H1 (cell line): ENCODE data around the gene BHLHE23.

Experiments
- EZH2 ChIP-seq: fragments of 200-600 bp; sonication (generic); IDR thresholded peaks from 2 replicates; pipeline ENCODE4 v1.7.1; 2012; ENCODE audit warnings: low read depth, mild to moderate bottlenecking, moderate library complexity, low read length, inconsistent platforms; ENCODE audit not compliant: severe bottlenecking
- JUN ChIP-seq: IDR thresholded peaks from 2 replicates; pipeline ENCODE4 v1.6.1; 2011; ENCODE audit warnings: low read depth, mild to moderate bottlenecking, improper control_type of control experiment, low read length
- POLR2AphosphoS5 ChIP-seq: IDR thresholded peaks from 2 replicates; pipeline ENCODE4 v1.6.1; 2011; ENCODE audit warnings: low read depth, low read length
- RNF2 ChIP-seq: fragments of 200-900, 300-1000 bp; sonication (generic); IDR thresholded peaks from 2 replicates; pipeline ENCODE4 v1.7.1; 2016; ENCODE audit warnings: borderline replicate concordance, low read depth, mild to moderate bottlenecking, antibody characterized with exemption, low read length; ENCODE audit not compliant: poor library complexity, severe bottlenecking; ENCODE audit errors: missing control alignments
- SP1 ChIP-seq: IDR thresholded peaks from 2 replicates; pipeline ENCODE4 v1.6.1; 2011; ENCODE audit warnings: low read depth, low read length
- YY1 ChIP-seq: IDR thresholded peaks from 2 replicates; pipeline ENCODE4 v1.6.1; 2011; ENCODE audit warnings: low read depth, mild to moderate bottlenecking, low read length
- TF ChIP-seq, protein P1 (sequence below): IDR thresholded peaks from 2 replicates; pipeline ENCODE4 v1.6.1; 2011; ENCODE audit warnings: low read length, improper control_type of control experiment
- TF ChIP-seq, protein P2 (sequence below), 3 experiments: IDR thresholded peaks; 1 replicate in 2 of 3; 2 replicates in 1 of 3; pipeline versions ENCODE4 v1.5.1 to v1.6.1; 2011; ENCODE audit warnings: low read length in 3 of 3, mild to moderate bottlenecking in 3 of 3, inconsistent platforms in 2 of 3, low read depth in 1 of 3, moderate library complexity in 1 of 3; ENCODE audit not compliant: insufficient read depth in 1 of 3; ENCODE audit errors: control extremely low read depth in 1 of 3

DNA sequence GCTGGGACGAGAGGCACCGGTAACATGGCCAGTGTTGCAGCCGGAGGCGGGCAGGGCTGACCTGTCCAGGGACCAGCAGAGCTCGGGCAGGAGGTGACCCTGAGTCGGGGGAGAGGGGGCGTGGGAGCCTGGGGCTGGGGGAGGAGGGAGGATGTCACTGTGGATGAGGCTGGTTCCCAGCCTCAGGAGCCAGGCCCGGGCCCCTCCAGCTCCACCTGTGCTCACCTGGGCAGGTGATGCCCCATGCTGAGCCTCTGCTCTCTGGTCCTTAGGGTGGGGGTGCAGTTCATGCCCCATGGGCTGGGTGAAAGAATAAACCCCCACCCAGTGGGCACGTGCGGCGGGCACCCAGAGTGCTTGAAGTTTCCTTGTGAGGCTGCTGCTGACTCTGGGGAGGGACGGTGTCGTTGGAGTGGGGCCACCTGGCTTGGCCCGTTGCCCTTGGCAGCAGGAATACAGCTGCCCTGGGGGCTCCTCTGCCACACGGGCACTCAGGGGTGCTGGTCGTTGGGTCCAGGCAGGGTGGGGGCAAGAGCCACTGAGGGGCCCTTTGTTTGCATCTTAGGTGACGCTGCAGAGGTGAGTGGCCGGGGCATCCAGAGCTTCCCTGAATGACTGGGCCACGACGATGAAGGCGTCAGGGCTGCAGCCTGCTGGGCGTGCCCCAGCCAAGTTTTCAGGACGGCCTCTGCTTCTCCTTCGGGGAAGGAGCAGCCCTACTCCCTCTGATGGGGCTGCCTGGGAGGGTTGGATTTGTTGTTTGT lies 24.7 kb upstream of the BHLHE23 start:
- TF ChIP-seq EZH2: no peak
- TF ChIP-seq RNF2: no peak
- no peak for TF ChIP-seq SP1
- TF ChIP-seq, protein P1, sequence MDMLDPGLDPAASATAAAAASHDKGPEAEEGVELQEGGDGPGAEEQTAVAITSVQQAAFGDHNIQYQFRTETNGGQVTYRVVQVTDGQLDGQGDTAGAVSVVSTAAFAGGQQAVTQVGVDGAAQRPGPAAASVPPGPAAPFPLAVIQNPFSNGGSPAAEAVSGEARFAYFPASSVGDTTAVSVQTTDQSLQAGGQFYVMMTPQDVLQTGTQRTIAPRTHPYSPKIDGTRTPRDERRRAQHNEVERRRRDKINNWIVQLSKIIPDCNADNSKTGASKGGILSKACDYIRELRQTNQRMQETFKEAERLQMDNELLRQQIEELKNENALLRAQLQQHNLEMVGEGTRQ: no peak
- TF ChIP-seq JUN: no peak
- TF ChIP-seq YY1: no peak
- no peak for TF ChIP-seq POLR2AphosphoS5
- TF ChIP-seq, protein P2, sequence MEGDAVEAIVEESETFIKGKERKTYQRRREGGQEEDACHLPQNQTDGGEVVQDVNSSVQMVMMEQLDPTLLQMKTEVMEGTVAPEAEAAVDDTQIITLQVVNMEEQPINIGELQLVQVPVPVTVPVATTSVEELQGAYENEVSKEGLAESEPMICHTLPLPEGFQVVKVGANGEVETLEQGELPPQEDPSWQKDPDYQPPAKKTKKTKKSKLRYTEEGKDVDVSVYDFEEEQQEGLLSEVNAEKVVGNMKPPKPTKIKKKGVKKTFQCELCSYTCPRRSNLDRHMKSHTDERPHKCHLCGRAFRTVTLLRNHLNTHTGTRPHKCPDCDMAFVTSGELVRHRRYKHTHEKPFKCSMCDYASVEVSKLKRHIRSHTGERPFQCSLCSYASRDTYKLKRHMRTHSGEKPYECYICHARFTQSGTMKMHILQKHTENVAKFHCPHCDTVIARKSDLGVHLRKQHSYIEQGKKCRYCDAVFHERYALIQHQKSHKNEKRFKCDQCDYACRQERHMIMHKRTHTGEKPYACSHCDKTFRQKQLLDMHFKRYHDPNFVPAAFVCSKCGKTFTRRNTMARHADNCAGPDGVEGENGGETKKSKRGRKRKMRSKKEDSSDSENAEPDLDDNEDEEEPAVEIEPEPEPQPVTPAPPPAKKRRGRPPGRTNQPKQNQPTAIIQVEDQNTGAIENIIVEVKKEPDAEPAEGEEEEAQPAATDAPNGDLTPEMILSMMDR (IDR thresholded peaks at IDR 0.05; ENCODE audit: control extremely low read depth in 1 of 3, insufficient read depth in 1 of 3, low read depth in 1 of 3, low read length in 3 of 3): no peak
